KG1 (cell line): ENCODE results near the gene YJU2.

ENCODE experiments used
- DNase-seq: peaks from one replicate; lab custom pipeline; 2025; lab: John Stamatoyannopoulos, UW

Gene YJU2

GRCh38 chr19:4298810-4299550, 52.1 kb downstream of the YJU2 start:
- DNase-seq: no peak

- DNase-seq: no peak
Observed at GRCh38 chr19:4300589-4300988, 53.7 kb downstream of the YJU2 start.

- no peak for DNase-seq
Observed at GRCh38 chr19:4301590-4302242, 54.8 kb downstream of the YJU2 start.

- no peak for DNase-seq
Observed at GRCh38 chr19:4302243-4302640, 55.4 kb downstream of the YJU2 start, which contains the start of gene TMIGD2. Gene TMIGD2 (minus strand): TSS chr19:4302389. CDS start chr19:4302385, 4 bp downstream.

GRCh38 chr19:4303819-4304537, 57.1 kb downstream of the YJU2 start:
- DNase-seq: no peak

- DNase-seq: peak; percentile 12
Observed at GRCh38 chr19:4304538-4305256, 57.8 kb downstream of the YJU2 start, which contains the start of gene FSD1. Gene FSD1 (plus strand): TSS chr19:4304598. CDS start chr19:4304747, 149 bp downstream.

- DNase-seq: no peak
Observed at GRCh38 chr19:4305257-4305612, 58.4 kb downstream of the YJU2 start.

GRCh38 chr19:4305659-4306058, 58.8 kb downstream of the YJU2 start:
- DNase-seq: no peak

GRCh38 chr19:4310247-4311121, 63.6 kb downstream of the YJU2 start:
- DNase-seq: no peak

- DNase-seq: no peak
Observed at GRCh38 chr19:4313847-4314490, 67.1 kb downstream of the YJU2 start.

- no peak for DNase-seq
Observed at GRCh38 chr19:4316956-4317355, 70.1 kb downstream of the YJU2 start.

- DNase-seq: no peak
Observed at GRCh38 chr19:4318460-4318859, 71.6 kb downstream of the YJU2 start.
